ENCODE data around the gene CLEC16A. TPM values are rescaled to one million over a fixed set of nuclear protein-coding genes. Genes with fewer than 3 reads are reported as not detected.
"Not testable (repeated sequence)": the region's sequence is repeated elsewhere in the genome, so short reads cannot be mapped to it uniquely, and the experiment has no call there.

Gene CLEC16A
- polyA plus RNA-seq, 4 donors, result 22.9 to 24.5 (median 23.7) TPM

DNA sequence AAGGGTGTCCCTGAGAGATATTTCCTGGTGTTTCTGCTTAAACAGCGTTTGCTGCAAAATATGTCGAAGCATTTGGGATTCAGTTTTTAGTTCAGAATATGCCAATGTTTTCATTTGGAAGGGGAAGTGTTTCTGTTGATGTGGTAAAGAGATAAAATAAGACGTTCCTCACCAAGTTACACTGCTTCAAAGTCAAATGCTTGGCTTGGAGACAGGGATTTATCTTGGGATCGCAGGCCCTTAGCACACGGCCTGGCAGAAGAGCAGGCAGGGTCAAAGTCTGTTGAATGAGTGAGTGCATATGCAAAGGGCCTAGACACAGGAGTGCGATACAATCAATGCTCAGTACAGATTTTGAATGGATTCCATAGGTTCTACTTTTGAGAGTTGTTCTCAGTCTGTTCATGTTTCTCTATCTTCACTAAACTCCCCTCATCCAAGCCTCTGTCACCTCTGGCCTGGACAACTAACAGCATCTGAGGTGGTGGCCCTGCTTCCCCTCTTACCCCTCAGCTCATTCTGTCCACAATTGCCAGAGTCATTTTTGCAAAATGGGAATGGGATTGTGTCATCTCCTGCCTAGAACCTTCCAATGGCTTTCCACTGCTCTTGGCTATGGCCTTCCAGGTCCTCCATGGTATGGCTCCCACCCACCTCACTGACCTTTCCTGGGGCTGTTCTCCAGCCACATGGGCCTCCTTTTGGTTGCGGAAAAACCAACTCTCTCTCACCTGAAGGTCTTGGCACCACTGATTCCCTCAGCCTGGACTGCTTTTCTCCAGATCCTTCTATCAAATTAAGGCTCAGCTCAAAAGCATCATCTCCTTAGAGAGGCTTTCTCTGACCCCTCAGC lies 5.3 kb upstream of the CLEC16A start:
- DNase-seq (ENCODE audit: low read depth in 4 of 4, low spot score in 3 of 4), result no peak

DNA sequence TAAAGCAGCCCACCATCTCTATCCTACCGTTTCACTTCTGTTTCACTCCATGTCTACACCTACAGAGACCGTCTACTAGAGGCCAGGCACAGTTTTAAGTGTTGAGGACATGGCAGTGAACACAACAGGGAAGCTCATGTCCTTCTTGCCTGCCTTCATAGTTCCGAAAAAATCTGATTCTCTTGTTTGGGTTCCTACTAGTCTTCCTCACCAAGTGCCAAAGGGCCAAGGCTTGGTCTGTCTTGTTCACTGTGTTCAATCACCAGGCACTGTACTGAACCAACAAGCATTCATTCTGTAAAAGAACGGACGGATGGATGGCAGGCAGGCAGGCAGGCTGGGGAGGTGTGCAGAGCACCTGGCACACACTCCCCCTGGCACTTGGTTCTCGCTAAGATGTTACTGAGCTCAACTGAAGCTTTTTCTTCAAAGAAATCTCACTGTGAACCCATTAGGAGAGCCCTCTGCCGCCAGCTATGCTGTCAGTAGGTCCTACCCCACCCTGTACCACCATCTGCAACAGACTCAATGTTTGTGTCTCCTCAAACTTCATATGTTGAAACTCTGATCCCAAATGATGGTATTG lies 4.6 kb upstream of the CLEC16A start:
- DNase-seq (ENCODE audit: low read depth in 4 of 4, low spot score in 3 of 4), result no peak

DNA sequence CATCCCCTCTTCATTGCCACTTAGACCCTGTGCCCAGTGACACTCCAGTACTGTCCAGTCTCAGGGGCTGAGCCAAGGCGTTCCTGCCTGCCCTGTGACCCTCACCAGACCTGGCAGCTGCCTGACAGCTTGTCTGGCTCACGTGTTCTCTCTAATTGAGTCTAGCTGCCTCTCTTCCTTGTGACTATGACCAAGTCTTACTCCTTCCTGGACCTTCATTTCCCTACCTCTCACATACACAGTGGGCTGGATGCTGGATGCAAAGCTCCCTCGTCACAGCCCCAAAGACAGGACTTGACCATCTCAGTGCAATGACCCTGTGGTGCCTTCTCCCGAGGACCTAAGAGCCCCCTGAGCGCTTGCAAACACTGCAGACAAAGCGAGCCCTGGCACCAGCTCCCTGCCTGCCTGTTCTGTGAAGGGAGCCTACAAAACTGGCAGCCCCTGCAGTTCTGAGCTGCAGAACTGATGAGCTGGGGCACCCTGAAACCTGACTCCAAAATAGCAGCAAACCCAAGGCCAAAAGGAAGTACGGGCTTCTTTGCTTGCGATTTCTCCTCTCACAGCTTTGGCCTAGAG lies 3.8 kb upstream of the CLEC16A start:
- no peak for DNase-seq (ENCODE audit: low read depth in 4 of 4, low spot score in 3 of 4)

DNA sequence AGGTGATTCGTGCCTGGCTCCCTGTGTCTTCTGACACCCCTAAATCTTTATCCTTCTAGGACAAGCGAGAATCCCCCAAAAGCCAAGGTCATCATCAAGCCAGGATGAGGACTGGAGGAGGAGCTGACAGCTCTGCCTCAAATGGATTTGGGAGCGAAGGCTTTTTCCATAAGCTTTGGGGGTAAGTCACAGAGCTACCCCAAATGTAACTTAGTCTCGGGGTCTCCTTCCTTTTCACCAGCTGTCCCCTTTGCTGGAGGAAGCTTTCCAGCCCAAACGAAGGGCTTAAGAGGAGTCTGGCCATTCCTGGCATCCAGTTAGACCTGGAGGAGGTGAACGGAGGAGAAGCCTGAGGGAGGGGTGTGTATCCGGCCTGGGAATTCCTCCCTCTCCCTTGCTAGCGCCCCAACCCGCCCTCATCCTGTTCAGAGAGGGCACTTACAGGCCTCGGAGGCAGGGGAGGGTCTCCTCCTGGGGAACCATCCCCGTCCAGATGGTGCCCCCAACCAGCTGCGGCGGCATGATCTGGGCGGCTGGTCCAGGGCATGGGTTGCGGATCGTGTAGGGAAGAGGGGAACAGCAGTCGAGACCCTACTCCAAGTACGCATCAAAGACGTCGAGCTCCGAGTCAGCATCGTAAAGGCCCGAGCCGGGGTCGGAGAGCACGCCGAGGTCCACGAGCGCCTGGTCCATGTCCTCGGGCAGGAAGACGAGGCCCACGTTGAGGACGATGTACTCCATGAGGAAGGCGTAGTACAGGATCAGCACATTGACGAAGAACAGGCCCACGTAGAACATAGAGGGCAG lies 3.0 kb upstream of the CLEC16A start:
- no peak for DNase-seq (ENCODE audit: low read depth in 4 of 4, low spot score in 3 of 4)

DNA sequence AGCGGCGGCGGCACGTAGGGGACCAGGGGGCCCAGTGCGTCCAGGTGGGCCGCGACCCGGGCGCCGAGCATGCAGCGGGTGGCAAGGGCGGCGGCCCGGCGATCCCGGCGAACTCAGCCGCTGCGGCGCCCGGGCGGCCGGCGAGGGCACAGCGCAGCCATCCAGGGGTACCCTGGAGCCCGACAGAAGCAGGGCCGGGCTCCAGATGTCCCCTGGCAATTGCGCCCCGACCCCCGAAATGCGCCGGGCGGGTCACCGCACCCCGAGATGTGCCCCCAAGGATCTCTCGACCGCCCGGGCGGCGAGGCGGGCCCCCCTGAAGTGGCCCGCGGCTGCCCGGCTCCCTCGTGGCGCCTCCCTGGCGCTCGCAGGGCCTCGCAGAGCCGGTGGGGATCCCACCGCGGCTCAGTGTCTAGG lies 2.4 kb upstream of the CLEC16A start:
- not testable (repeated sequence) for DNase-seq (ENCODE audit: low read depth in 4 of 4, low spot score in 3 of 4)

DNA sequence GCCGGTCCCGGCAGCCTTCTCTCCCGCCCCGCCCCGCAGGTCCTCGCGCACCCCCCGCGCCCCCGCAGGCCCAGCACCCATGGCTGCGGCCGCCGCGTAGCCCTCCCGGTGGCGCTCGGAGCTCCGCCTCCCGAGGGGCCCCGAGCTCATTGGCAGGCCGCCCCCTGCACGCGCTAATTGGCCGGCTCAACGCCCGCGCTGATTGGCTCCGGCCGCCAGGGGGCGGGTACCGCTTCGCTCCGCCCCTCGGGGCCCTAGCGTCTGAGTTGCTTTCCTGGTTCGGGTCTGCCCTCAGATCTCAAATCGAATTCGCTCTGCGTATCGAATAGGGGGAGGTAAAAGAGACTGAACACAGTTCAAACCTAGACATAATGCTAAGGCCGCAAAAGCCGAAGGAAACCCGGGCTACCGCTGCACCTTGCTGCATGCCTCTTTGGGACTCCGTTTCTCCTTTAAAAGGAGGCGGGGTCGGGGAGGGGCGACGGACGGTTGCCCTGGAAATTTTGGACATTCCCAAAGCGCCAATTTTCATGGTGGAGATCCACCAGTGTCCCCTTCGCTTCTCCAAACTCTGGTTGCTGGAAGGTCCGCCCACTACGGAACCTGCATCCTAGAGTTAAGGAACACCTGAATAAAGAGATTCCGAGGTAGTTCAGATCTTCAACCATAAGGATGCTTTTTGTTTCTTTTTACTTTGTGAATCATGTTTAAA lies 1.9 kb upstream of the CLEC16A start, which contains the start of gene DEXI:
TSS of gene DEXI (minus strand) at position 117 of the 712 bp plus-strand sequence. CDS start 463 bp downstream, outside the sequence.
- DNase-seq (ENCODE audit: low read depth in 4 of 4, low spot score in 3 of 4), result peak; percentile 83 to 89 (median 86)

DNA sequence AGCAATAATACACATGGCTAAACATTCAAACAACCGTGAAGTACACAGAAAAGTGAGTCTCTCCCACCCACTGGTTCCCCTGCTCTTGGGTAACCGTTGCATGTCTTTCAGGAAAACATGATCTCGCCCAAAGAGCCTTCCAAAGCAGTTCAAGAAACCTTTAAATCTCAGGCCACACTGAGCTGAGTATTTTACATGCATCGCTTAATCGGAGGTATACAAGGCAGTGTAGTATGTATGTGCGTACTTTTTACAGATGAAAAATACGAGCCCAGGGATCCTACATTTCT lies 1.4 kb upstream of the CLEC16A start:
- no peak for DNase-seq (ENCODE audit: low read depth in 4 of 4, low spot score in 3 of 4)

DNA sequence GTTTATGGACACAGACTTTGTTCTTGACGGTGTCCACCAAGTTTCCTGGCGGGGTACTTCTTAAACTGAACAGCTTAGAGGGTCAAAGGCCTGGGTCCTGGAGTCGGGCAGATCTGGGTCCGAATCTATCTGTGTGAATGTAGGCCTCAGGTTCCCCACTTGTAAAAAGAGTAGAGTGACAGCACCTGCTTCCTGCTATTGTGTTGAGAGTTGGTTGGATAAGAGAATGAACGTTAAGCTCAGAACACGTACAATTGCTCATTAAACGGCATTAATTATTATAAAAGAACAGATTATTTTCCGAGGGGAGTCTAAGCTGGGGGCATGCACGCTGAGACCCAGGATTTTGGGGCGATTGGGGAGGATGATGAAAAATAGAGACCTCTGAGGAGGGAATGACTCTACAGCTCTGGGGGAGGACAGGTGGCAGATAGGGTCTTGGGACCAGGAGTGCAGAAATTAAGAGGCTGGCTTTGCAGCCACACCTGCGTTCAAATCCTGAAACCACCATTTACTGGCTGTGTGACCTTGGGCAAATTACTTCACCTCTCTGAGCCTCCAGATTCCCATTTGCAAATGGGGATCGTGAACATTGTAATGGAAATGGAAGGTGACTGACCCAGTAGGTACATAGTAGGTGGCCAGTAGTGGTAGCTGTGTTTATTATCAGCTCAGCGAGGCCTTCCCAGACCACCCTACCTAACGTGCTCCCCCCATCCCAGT lies 862 bp downstream of the CLEC16A start:
- no peak for DNase-seq (ENCODE audit: low read depth in 4 of 4, low spot score in 3 of 4)

DNA sequence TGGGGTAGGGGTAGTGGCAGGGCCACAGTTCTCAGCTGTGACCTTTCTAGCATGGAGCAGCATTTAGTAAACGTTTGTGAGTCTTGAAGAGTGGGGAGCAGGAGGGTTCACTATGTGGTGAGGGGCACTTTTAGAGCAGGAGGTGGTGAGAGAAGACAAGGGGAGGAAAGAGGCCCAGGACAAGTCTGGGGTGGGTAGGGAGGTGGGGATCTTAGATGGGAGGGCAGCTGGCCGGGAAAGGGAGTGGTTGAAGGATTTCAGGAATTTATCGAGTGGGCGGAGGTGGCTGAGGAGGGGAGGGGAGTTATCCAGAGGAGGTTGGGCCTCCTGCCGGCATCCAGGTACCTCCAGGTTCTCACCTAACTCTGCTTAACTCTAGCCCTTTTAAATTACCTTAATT lies 1.9 kb downstream of the CLEC16A start:
- no peak for DNase-seq (ENCODE audit: low read depth in 4 of 4, low spot score in 3 of 4)

DNA sequence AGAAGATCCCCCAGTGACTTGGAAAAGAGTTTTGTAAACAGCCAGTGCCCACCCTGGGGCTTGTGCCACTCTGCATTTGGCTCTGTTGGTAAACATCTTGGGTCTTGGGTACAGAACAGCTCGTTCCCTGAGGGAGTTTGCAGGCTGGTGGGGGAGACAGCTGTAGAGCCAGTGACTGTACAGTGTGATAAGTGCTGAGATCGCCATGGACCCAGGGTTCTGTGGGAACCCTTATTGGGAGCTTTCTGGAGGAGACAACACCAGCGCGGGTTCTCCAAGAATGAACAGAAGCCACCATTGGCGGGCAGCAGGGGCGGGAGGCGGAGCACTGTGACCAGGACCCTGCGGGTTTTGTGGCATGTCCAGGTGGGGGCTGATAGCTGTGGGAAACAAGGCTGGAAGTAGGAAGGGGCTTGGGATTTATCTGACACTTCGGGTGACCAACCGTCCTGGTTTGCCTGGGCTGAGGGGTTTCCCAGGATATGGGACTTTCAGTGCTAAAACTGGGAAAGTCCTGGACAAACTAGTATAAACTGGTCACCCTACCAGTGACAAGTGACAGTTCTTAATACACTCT lies 2.9 kb downstream of the CLEC16A start:
- DNase-seq (ENCODE audit: low read depth in 4 of 4, low spot score in 3 of 4), result no peak

DNA sequence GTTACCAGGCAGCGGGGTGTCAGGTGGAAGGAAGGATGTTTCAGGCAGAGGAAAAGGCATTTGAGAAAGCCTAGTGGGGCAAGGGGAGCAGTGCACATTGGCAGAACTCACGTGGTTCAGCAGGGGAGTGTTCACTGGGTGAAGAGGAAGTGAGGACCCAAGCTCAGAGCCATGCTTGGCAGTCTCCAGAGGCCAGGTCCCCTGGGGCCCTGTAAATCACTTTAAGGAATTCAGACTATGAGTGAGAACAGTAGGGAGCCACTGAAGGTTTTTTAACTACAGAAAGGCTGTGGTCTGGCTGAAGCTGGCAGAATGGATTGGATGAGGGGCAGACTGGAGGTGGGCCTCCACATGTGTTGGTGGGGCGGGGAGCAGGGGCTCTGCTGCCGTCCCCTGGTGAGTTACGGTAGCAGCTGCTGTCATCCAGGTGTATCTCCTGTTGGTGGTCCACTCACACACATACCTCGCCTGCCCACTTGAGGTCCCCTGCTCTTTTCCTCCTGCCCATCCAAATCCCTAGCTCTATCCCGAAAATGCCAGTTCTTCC lies 5.1 kb downstream of the CLEC16A start:
- no peak for DNase-seq (ENCODE audit: low read depth in 4 of 4, low spot score in 3 of 4)

DNA sequence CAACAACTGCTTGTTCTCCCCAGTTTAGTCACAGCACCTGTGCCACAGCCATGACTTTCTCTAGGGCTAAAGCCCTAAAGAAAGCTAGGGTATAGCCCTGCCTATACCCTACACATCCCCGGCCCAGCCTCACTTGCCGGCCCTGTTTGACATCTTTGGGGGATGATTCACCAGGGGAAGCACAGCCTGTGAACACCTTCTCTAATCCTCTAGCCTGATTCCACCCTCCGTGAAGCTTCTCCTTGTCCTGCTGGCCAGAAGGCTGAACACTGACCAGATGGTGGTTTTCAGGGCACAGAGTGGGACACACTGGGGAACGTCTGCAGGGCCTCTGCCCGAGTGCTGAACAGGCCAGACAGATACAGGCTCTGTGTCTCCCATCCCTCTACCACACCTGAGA lies 6.0 kb downstream of the CLEC16A start:
- DNase-seq (ENCODE audit: low read depth in 4 of 4, low spot score in 3 of 4), result no peak

DNA sequence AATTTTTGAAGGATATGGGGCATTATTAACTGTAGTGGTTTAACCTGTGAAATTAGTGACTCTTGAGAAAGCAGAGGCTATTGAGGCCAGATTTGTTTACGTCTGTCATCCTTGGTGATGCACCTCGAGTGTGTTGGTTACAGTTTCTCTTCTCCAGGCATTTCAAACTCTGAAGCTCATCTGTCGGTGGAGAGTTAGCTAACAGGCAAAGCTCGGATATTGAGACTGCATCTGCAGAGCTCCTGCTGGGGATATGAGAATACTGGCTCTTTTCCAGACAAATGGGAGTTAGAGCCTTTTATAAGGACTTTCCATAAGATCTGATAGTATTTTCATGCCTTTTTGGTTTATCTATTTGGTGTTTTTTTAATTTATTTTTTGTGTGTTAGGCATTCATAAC lies 6.7 kb downstream of the CLEC16A start:
- no peak for DNase-seq (ENCODE audit: low read depth in 4 of 4, low spot score in 3 of 4)

DNA sequence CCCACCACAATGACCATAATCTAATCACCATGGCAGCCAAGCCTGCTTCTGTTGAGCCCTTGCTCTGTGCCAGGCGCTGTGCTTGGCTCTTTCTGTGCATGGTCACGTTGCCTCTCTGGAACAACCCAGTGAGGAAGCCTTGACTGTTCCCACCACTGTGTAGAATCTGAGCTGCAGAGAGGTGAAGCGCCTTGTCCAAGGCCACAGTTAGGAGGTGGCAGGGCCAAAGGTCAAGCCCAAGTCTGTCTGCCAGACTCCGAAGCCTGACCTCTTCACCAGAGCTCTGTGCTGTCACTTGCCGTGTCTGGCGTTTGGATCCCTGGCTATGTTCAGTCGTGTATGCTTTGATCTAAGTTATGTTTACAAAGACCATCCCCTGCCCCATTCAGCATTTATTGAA lies 10.5 kb downstream of the CLEC16A start:
- no peak for DNase-seq (ENCODE audit: low read depth in 4 of 4, low spot score in 3 of 4)

DNA sequence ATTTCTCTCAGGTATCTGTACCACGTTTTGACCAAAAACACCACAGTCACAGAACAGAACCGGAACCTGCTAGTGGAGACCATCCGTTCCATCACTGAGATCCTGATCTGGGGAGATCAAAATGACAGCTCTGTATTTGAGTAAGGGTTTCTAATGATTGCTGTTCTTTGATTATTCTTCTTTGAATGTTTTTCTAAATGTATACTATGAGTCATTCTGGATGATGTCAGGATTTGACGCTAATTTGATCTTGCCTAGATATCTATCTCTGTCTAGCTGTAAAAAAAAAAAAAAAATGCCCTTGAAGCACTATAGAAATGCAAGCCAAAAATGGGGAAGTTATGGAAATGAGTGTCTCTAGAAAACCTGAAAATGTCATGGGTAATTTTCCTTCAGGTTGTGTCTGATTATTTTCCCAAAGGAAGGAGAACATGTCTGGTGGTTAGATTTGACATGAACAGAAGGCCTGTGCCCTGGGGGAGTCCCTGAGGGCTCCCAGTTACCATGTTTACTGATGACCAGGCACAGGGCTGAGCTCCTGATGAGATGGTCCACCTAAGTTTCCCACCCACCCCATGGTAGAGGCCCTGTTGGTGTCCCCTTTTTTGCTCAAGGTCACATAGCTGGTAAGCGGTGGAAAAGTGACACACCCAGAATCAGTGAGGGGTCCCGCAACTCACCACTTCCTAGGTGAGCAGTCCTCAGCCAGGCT lies 13.6 kb downstream of the CLEC16A start:
- DNase-seq (ENCODE audit: low read depth in 4 of 4, low spot score in 3 of 4), result no peak

DNA sequence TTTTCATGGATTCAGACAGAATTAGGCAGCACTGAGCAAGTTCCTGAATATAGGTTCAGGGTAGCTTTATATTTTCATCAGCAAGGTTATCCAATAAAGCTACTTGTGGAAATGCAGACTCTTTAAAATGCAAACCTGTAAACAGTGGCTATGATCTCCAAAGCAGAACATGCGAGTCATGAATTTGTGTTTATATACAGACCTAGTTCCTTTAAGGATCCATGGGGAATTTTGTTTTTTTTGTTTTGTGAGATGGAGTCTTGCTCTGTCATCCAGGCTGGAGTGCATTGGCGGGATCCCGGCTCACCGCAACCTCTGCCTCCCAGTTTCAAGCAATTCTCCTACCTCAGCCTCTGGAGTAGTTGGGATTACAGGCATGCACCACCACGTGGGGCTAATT lies 14.8 kb downstream of the CLEC16A start:
- no peak for DNase-seq (ENCODE audit: low read depth in 4 of 4, low spot score in 3 of 4)

DNA sequence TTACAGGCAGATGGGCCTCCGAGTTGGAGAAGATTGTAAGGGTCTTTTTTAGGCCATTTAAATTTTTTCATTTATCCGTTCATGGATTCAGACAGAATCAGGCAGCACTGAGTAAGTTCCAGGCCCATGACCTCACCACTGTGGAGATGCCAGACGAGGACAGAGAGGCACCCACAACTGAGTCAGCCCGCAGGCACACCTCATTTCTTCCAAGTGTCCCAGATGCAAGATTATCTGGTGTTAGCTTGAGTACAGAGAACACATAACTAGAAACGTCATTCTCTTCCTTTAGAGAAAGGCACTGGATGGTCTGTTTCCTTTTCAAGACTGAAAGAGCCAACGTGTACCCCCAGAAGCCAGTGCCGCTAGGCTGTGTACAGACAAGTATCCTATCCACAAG lies 16.9 kb downstream of the CLEC16A start:
- DNase-seq (ENCODE audit: low read depth in 4 of 4, low spot score in 3 of 4), result no peak

DNA sequence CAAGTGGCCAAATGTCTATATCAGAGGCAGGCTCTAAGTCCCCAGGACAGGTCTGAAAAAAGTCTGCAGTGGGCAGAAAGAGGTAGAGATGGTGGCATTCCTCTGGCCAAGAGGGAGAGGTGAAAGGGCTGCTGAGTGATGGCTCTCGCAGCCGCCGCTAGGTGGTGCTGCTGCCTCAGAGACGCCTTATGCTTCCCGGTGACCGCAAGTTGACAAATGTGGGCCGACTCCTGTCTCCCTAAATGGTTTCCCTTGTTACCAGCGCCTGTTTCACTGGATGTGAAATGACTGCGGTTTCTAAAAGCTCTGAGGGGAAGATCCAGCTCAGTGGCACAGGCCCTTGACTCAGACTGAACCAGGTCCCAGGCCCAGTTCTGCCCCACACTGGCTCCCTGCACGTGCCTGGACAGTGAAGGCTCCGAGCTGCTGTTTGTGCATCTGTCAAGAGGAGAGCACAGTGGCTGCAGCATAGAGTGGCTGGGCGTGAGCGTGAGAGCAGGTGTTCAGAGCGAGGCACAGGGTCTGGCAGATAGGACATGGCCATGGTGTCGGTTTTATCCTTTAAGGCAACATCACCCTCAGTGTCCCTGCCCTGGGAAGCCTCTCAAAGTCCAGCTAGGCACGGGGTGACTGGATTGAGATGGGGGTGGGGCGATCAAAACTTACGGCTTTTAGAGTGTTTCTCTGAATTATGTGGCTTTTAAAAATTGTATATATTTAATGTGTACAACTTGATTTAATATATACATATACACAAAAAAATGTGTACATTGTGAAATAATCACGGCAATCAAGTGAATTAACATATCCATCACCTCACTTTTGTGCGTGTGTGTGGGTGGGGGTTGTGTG lies 19.9 kb downstream of the CLEC16A start:
- peak in 3 of 4 donors; percentile 63 to 72 (median 64) for DNase-seq (ENCODE audit: low read depth in 4 of 4, low spot score in 3 of 4)

All from right renal pelvis (tissue), 4 donors.